Activated T-cell treated with anti-CD3 and anti-CD28 coated beads for 48 hours (primary cell): Measurements from ENCODE around the gene MRPL23.

Source experiments
- DNase-seq: peaks from one replicate; pipeline ENCODE4 v3.0.0-alpha.2; 2020; ENCODE audit warnings: low read depth

The MRPL23 gene

DNA sequence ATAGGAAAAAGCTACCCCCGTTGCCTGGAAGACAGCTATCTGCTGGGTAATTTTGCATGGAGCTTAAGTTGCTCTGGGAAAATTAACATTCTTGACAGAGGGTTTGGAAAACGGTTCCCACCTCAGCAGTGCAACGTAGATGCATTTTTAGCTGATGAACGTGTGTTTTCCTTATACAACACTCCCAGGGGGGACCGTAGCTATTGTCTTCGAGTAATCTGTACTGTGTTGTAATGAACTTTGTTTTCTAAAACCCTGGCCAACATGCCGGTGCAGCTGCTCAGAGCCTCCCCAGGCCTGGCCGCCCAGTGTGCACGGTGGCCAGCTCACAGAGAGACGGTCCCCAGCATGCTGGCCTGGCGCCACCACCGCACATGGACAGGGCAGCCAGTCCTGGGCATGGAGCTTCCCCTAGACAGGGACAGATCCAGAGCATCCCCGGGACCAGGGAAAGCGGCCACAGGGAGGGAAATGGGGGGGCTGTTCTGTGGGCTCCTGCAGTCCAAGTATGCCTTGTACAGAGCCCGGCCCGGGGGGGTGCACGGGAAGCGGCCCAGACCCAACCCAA is 25.5 kb upstream of the MRPL23 start:
- no peak for DNase-seq

DNA sequence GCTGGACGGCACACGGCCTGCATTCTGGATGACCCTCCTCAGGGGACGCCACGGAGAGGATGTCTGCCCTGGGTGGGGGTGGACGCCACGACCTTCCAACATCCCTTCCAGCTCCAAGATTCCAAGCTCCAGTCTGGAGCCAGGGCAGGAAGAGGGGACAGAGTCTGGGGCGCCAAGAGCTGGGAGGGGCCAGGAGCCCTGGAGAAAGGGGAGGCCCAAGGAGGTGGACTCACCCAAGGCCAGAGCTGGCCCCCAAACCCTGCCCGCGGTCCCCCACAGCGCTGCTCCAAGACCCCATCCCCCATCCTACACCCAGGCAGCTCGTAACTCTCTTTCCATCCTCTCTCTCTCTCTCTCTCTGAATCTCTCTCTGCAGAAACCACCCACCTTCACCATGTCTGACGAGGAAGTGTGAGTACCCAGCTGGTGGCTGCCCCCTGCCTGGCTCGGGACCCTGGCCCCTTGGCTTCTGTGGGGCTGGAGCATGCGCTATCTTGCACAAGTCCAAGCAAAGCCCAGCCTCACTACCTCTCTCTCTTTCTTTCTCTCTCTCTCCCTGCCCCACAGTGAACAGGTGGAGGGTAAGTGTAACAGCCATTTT is 24.6 kb upstream of the MRPL23 start:
- DNase-seq = no peak

- DNase-seq = no peak
These were observed 23.8 kb upstream of the MRPL23 start for GRCh38 chr11:1923201-1923956.

DNA sequence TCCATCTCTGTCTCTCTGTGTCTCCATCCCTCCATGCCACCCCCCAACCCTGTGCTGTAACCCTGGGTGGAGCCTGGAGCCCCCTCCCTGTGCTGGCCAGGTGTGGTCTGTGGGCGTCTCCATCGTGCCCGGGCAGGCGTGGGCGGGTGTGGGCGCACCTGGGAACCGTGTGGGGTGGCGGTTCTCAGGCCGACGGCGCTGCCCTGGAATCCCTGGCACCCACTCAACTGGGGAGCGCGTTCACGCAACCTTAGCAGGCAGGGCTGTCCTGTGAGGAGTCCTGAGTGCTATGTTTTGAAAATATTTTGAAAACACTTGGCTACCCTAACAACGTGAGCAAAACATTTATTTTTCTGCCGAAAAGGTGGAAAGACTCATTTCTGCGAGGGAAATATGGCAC is 23.0 kb upstream of the MRPL23 start:
- DNase-seq = no peak

GRCh38 chr11:1924646-1925372 is 22.3 kb upstream of the MRPL23 start:
- DNase-seq = no peak

GRCh38 chr11:1925373-1926155 is 21.6 kb upstream of the MRPL23 start:
- no peak for DNase-seq

DNA sequence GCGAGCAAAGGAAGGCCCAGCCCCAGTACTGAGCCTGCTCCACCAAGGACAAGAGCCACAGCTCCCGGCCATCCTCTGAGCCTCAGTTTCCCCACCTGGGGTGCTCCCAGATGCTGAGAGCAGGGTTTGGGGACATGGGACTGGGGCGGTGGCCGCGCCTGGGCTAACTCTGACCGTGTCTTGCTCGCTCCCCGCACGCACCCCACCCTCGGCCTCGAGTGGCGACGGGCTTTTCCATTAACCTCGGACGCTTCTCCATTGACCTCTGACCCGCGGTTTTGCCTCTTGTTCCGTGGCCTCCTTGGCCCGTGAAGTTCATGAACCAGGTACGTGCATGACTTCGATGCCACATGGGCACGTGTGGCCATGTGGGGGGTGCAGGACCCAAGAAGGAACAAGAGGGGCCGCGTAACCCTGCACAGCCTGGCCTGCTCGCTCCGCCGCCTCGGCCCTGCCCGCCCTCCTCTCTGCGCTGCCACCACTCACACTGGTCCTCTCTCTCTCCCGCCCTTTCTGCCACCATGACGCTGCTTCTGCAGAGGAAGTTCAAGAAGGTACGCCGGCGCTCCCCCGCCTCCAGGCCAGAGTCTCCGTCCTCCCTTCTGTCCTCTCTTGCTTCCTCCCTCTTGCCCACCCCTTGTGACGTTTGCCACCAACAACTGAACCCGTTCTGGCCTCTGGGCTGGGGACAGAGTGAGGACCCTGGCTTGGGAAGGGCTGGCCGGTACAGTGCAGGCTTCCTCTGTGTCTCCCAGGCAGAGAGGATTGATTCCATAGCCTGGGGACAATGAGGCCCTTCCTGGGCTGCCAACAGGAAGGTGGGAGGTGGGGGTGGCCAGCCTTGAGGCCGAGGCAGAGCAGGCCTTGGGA is 20.7 kb upstream of the MRPL23 start:
- DNase-seq = no peak

DNA sequence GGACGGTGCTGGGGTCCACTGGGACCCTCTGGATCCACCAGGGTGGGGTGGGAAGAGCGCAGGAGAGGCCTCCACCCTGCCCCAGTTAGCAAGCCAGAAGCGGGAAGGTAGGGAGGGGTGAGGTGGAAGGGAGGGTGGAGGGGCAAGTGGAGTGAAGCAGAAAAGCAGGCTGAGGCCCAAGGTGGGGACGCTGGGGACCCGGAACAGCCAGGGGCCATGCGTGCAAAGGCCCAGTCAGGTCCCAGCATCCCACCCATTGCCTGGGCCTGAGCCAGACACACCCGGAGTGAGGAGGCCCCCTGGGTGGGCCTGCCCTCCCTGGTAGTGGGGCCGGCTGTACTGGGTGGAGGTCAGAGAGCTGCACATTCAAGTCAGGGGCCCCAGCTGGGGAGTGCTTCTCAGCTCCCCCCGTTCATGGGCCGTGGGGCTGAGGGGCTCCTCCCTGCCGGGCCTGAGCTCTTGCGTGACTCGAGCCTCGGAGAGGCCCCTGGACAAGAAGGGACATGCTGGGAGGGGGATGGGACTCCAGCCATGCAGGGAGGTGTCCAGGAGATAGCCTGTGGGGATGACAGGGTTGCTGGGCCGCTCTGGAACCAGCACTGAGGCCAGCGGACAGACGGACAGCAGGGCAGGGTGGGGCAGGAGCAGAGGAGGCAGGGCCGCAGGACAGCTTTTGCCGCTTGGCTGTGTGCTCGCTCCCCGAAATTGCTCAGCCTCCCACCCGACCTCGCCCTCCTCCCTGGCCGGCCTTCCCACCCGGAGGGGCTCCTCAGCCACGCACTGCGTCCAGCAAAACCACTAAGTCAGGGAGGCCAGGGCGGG is 19.9 kb upstream of the MRPL23 start:
- no peak for DNase-seq

DNA sequence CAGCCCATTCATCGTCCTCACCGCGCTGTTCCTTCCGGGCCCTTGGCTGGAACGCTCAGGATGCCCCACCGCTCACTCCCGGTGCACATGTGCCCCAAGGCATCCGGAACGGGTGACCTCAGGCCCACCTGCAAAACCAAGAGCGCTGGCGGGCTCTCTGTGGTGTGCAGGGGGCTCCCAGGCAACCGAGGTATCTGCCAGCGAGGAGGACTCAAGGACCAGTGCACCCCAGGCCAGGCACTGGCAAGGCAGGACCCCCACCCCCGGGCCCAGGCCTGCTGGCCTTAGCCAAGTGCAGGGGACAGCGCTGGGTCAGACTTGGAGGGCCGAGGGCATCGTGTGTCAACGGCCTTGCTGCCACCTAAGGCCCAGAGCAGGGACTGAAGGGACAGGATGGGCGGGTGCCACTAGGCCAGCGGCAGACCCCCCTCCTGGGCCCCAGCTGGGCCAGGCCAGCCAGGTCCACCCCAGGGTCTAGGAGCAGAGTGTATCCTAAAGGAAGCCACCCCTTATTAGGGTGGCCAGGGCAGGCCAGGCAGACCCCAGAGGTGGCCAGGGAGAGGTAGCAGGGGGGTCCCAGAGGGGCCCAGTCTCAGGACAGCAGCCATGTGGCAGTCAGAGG is 19.2 kb upstream of the MRPL23 start:
- DNase-seq = no peak

GRCh38 chr11:1928470-1928890 is 18.7 kb upstream of the MRPL23 start:
- no peak for DNase-seq

DNA sequence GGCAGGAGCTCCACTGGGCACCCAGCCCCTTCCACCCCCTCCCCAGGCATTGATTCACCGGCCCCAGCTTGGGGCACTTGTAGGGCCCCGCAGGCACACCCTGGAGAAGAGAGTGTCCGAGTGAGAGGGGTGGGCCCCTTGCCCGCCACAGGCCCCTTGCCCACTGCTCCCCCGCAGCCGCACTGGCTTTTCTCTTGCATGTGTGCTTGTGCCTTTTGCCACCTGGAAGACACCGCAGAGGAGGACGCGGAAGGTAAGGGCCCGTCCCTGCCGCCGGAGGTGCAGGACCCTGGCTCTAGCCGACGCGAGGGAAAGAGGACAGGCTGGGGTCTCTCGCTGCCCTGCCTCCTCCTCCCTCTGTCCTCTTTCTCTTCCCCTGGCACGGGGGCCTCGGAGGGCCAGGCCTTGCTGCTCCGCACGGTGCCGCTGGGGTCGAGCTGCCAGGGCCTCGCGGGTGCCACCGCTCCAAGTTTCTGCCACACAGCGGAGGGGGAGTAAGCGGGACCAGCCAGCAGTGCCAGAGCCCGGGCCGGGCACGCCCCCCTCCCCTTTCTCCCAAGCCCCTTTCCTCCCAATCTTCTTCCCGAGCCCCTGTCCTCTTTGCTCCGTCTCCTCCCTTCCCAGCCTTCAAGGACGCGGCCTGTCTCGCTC is 18.1 kb upstream of the MRPL23 start:
- DNase-seq = no peak

GRCh38 chr11:1929621-1930461 is 17.3 kb upstream of the MRPL23 start:
- DNase-seq = no peak

DNA sequence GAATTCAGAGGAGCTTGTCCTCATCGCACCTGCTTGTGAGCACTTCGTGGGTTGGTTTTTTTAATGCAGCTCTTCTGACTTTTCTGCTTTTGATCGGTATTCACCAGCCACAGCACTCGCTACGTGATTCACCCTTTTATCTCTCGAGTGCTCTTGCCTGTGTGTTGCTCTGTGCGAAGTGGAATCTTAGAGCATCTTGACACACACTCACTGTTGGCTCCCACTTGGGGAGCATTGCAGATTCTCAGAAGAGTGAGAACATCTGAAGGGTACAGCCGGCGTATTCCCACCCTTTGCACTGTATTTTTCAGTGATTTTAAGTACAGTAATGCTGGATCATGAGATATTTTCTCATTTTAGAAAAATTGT is 16.7 kb upstream of the MRPL23 start:
- no peak for DNase-seq

GRCh38 chr11:1931341-1932104 is 15.6 kb upstream of the MRPL23 start:
- DNase-seq = no peak

- DNase-seq = no peak
These were observed 15.0 kb upstream of the MRPL23 start for GRCh38 chr11:1932105-1932480.

DNA sequence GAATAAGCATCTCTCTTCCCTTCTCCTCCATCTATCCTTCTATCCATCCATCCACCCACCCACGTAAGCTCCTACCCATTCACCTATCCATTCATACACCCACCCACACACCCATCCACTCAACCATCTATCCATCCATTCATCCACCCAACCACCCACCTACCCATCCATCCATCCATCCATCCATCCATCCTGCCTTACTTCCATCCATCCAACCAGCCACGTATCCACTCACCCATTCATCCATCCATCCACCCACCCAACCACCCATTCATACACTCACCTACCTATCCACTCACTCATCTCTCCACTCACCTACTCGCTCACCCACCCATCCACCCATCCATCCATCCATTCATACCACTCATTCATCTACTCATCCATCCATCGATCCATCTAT is 14.5 kb upstream of the MRPL23 start:
- DNase-seq = no peak
